ENCODE data around the gene FHIT. TPM values are rescaled to one million over a fixed set of nuclear protein-coding genes. Genes with fewer than 3 reads are reported as not detected.

FHIT gene
- total RNA-seq, 1 donor from 2014 or later = 20.2 TPM

DNA sequence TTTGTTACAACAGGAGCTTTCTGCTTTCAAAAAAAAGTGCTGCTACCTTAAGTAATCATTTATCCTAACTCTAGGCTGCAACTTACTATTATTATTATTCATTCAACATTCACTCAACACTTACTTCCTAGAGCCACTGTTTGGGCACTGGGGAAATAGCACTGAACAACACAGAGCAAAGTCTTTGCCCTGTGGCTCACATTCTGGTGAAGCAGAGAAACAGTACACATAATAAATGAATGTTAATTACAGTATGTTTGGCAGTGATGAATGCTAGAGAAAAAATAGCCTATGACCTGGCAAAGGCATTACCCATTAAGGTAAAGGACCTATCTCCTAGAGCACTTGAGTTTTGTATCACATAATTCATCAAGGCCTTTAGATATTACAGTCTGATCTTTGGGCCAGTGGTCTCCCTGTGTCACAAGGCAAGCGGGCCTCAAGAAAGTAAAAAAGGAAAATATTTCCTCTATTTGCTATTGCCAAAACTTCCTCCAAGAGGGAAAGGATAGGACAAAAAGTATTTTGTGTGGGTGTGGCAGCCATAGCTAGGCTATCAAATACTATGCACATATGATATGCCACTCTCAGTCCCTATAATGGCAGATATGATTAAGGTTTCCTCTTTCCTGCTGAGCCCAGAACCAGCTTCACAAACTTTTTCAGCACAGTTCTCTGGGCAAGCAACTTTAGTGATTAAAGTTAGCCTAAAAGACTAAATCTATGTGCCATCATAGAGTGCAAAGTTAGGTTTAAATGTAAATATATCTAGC is 142.8 kb downstream of the FHIT start:
- Mint-ChIP-seq H3K27me3 (ENCODE audit: unreplicated experiment) (no peaks in the 10 kb centered on the region), H3K9me3 (ENCODE audit: unreplicated experiment) (no peaks in the 10 kb centered on the region), H3K4me3 (ENCODE audit: unreplicated experiment) (no peak overlapping the region), H3K36me3 (ENCODE audit: low read depth, unreplicated experiment) (no peaks in the 10 kb centered on the region), H3K27ac (ENCODE audit: unreplicated experiment) (no peak overlapping the region), H3K4me1 (ENCODE audit: unreplicated experiment) (no peaks in the 10 kb centered on the region)
- DNase-seq (ENCODE audit: low spot score) = no peak
- no peak for TF ChIP-seq CTCF (IDR thresholded peaks at IDR 0.05; ENCODE audit: unreplicated experiment)

DNA sequence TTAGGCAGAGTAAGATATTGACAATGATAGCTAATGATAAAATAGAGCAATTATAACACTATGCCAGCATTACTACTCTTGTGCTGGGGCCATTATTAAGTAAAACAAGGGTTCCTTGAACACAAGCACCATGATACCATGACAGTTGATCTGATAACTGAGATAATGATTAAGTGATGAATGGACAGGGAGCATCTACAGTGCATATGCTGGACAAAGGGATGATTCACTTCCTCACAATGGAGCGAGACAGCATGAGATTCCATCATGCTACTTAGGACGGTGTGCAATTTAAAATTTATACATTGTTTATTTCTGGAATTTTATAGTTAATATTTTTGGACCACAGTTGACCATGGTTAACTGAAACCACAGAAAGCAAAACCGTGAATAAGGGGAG is 156.6 kb downstream of the FHIT start:
- H3K27me3 Mint-ChIP-seq (ENCODE audit: unreplicated experiment) = no peaks in the 10 kb centered on the region
- H3K4me1 Mint-ChIP-seq (ENCODE audit: unreplicated experiment) = no peaks in the 10 kb centered on the region
- no peak for TF ChIP-seq CTCF (IDR thresholded peaks at IDR 0.05; ENCODE audit: unreplicated experiment)
- no peaks in the 10 kb centered on the region for H3K36me3 Mint-ChIP-seq (ENCODE audit: low read depth, unreplicated experiment)
- no peak overlapping the region for H3K27ac Mint-ChIP-seq (ENCODE audit: unreplicated experiment)
- H3K9me3 Mint-ChIP-seq (ENCODE audit: unreplicated experiment) = no peaks in the 10 kb centered on the region
- H3K4me3 Mint-ChIP-seq (ENCODE audit: unreplicated experiment) = no peak overlapping the region
- no peak for DNase-seq (ENCODE audit: low spot score)

DNA sequence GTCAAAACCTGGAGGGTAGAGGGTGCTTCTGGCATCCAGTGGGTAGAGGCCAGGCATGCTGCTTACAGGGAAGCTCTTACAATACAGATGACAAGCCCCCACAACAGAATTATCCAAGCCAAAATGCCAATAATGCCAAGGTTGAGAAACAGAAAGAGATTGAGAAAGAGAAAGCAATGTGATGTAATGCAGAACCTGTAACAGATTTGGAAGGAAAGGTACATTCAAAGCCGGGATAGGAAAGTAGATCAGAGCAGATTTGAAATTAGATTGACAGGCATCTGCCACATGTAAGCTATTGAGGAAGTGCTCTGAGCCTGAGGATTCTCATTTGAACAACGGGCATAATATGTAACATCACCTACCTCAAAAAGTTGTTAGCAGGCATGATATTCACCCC is 157.9 kb downstream of the FHIT start:
- H3K27me3 Mint-ChIP-seq (ENCODE audit: unreplicated experiment) = no peaks in the 10 kb centered on the region

GRCh38 chr3:61092870-61093269 is 158.4 kb downstream of the FHIT start:
- Mint-ChIP-seq H3K36me3 (ENCODE audit: low read depth, unreplicated experiment) (no peaks in the 10 kb centered on the region), H3K4me3 (ENCODE audit: unreplicated experiment) (no peak overlapping the region), H3K9me3 (ENCODE audit: unreplicated experiment) (no peaks in the 10 kb centered on the region), H3K27ac (ENCODE audit: unreplicated experiment) (no peak overlapping the region), H3K27me3 (ENCODE audit: unreplicated experiment) (no peaks in the 10 kb centered on the region), H3K4me1 (ENCODE audit: unreplicated experiment) (no peaks in the 10 kb centered on the region)
- DNase-seq (ENCODE audit: low spot score) = no peak
- no peak for TF ChIP-seq CTCF (IDR thresholded peaks at IDR 0.05; ENCODE audit: unreplicated experiment)

More for the DNA sequence above, 157.9 kb downstream of the FHIT start:
- Mint-ChIP-seq H3K9me3 (ENCODE audit: unreplicated experiment) (no peaks in the 10 kb centered on the region), H3K4me1 (ENCODE audit: unreplicated experiment) (no peaks in the 10 kb centered on the region), H3K4me3 (ENCODE audit: unreplicated experiment) (no peak overlapping the region), H3K27ac (ENCODE audit: unreplicated experiment) (no peak overlapping the region), H3K36me3 (ENCODE audit: low read depth, unreplicated experiment) (no peaks in the 10 kb centered on the region)
- no peak for TF ChIP-seq CTCF (IDR thresholded peaks at IDR 0.05; ENCODE audit: unreplicated experiment)
- DNase-seq (ENCODE audit: low spot score) = no peak

DNA sequence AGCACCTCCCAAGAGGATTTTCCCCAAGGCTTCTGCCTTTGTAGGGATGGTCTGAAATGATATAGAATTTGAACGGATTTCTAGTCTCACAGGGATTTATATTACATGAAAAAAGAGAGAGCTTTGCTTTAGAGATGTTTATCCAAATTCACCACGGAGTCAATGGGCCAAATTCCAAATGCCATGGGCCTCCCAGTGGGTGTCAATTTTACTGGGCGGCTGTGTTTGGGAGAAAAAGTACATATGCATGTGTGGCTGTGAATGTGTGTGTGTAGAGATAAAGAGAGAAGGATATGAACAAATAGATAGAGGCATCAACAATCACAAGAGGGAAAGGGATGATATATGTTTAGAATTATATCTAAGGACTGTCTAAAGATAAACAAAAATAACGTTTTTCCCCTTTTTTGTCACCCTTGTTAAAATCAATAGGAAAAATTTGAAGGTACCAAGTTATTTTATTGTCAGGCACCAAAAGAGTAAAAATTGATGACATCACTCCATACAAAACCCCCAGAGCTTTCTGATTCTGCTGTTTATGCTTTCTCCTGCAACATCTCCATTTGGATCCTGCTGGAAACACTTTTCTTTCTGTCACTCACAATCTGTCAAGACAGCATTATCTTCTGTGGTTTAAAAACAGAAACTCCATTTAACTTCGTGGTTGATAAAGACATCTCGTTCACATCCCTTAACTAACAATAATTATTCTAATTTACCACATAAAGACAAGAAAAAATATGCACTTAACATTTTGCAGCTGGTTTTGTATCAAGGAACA is 160.7 kb downstream of the FHIT start:
- Mint-ChIP-seq H3K9me3 (ENCODE audit: unreplicated experiment) (no peaks in the 10 kb centered on the region), H3K4me3 (ENCODE audit: unreplicated experiment) (no peak overlapping the region), H3K36me3 (ENCODE audit: low read depth, unreplicated experiment) (no peaks in the 10 kb centered on the region), H3K27ac (ENCODE audit: unreplicated experiment) (no peak overlapping the region), H3K4me1 (ENCODE audit: unreplicated experiment) (no peaks in the 10 kb centered on the region), H3K27me3 (ENCODE audit: unreplicated experiment) (no peaks in the 10 kb centered on the region)
- no peak for DNase-seq (ENCODE audit: low spot score)
- TF ChIP-seq CTCF (IDR thresholded peaks at IDR 0.05; ENCODE audit: unreplicated experiment) = no peak
